Chondrocyte (in vitro differentiated cells): Measurements from ENCODE around the gene AHNAK. TPM values are rescaled to one million over a fixed set of nuclear protein-coding genes. Genes with fewer than 3 reads are reported as not detected.

ENCODE experiments used
- DNase-seq: peaks from one replicate; pipeline ENCODE4 v3.0.0; 2021; ENCODE audit warnings: mixed read lengths, low spot score
- H3K27ac Mint-ChIP-seq: one replicate; pipeline ENCODE4 v1.8.0; 2021; ENCODE audit warnings: mild to moderate bottlenecking, moderate library complexity, mixed read lengths; ENCODE audit not compliant: unreplicated experiment
- H3K27me3 Mint-ChIP-seq: 2 replicates; pipeline ENCODE4 v1.8.0; 2021; ENCODE audit warnings: low read depth, mixed read lengths
- H3K36me3 Mint-ChIP-seq: 2 replicates; pipeline ENCODE4 v1.8.0; 2021; ENCODE audit warnings: low read depth, mixed read lengths
- H3K4me1 Mint-ChIP-seq: 2 replicates; pipeline ENCODE4 v1.8.0; 2021; ENCODE audit warnings: low read depth, mild to moderate bottlenecking, mixed read lengths
- H3K4me3 Mint-ChIP-seq: one replicate; pipeline ENCODE4 v1.8.0; 2021; ENCODE audit warnings: mild to moderate bottlenecking, moderate library complexity, mixed read lengths; ENCODE audit not compliant: unreplicated experiment
- H3K9me3 Mint-ChIP-seq: 2 replicates; pipeline ENCODE4 v1.8.0; 2021; ENCODE audit warnings: low read depth, mixed read lengths
- CTCF ChIP-seq: fragments of 200-600 bp; sonication (generic); IDR thresholded peaks from 2 replicates; pipeline ENCODE4 v1.5.0; 2021; ENCODE audit warnings: antibody characterized with exemption, mild to moderate bottlenecking, moderate library complexity
- total RNA-seq: library from RNA; stranded (reverse); gene quantifications from 3 replicates; pipeline ENCODE4 v1.2.1, GENCODE V29; 2021

Gene AHNAK
- total RNA-seq, 1 donor from 2014 or later = 514 TPM

GRCh38 chr11:62400760-62401159, 145.8 kb downstream of the AHNAK start:
- no peaks in the 10 kb centered on the region for H3K9me3 Mint-ChIP-seq
- peaks cover 2% of the 10 kb centered on the region for H3K27me3 Mint-ChIP-seq
- H3K4me3 Mint-ChIP-seq = peak overlapping the region; percentile 16
- no peak for TF ChIP-seq CTCF
- H3K36me3 Mint-ChIP-seq = no peaks in the 10 kb centered on the region
- H3K4me1 Mint-ChIP-seq = peaks cover 57% of the 10 kb centered on the region
- H3K27ac Mint-ChIP-seq = peak overlapping the region; percentile 51
- peak; percentile 62 for DNase-seq

- Mint-ChIP-seq H3K27ac (peak overlapping the region; percentile 51), H3K4me3 (peak overlapping the region; percentile 16), H3K27me3 (peaks cover 2% of the 10 kb centered on the region), H3K36me3 (no peaks in the 10 kb centered on the region), H3K4me1 (peaks cover 59% of the 10 kb centered on the region), H3K9me3 (no peaks in the 10 kb centered on the region)
- TF ChIP-seq CTCF = no peak
- DNase-seq = no peak
These were observed 146.3 kb downstream of the AHNAK start for GRCh38 chr11:62400281-62400680.

- Mint-ChIP-seq H3K4me1 (peaks cover 63% of the 10 kb centered on the region), H3K27ac (peak overlapping the region; percentile 51), H3K27me3 (no peaks in the 10 kb centered on the region), H3K4me3 (no peak overlapping the region), H3K9me3 (no peaks in the 10 kb centered on the region), H3K36me3 (no peaks in the 10 kb centered on the region)
- no peak for DNase-seq
- TF ChIP-seq CTCF = no peak
These were observed 146.7 kb downstream of the AHNAK start for GRCh38 chr11:62399878-62400266.

GRCh38 chr11:62399172-62399877, 147.3 kb downstream of the AHNAK start:
- H3K36me3 Mint-ChIP-seq = no peaks in the 10 kb centered on the region
- H3K9me3 Mint-ChIP-seq = no peaks in the 10 kb centered on the region
- H3K27me3 Mint-ChIP-seq = no peaks in the 10 kb centered on the region
- DNase-seq = no peak
- no peak overlapping the region for H3K4me3 Mint-ChIP-seq
- no peak for TF ChIP-seq CTCF
- H3K4me1 Mint-ChIP-seq = peaks cover 67% of the 10 kb centered on the region
- peak overlapping the region; percentile 80 for H3K27ac Mint-ChIP-seq

GRCh38 chr11:62398011-62398994, 148.3 kb downstream of the AHNAK start:
- Mint-ChIP-seq H3K4me1 (peaks cover 65% of the 10 kb centered on the region), H3K27ac (peak overlapping the region; percentile 80), H3K36me3 (no peaks in the 10 kb centered on the region), H3K27me3 (no peaks in the 10 kb centered on the region), H3K9me3 (no peaks in the 10 kb centered on the region), H3K4me3 (no peak overlapping the region)
- no peak for DNase-seq
- no peak for TF ChIP-seq CTCF
